Gastroesophageal sphincter (tissue), 3 donors: Measurements from ENCODE around the gene CDKAL1.

Experiments
- CTCF ChIP-seq, 4 experiments: fragments of 200-600 bp in 2 of 4; fragments of 450-650 bp in 2 of 4; sonication (generic) in 1 of 4; IDR thresholded peaks; one replicate each; pipeline ENCODE4 v1.5.1; 2017 to 2019; ENCODE audit warnings: antibody characterized with exemption in 4 of 4, mild to moderate bottlenecking in 2 of 4, moderate library complexity in 2 of 4
- POLR2A ChIP-seq, 2 donors: fragments of 450-650 bp; IDR thresholded peaks; one replicate each; pipeline ENCODE4 v1.6.1; 2017; ENCODE audit warnings: antibody characterized with exemption in 2 of 2, mild to moderate bottlenecking in 2 of 2, moderate library complexity in 1 of 2
- POLR2AphosphoS5 ChIP-seq: sonication (generic); formaldehyde crosslinking; IDR thresholded peaks from one replicate; pipeline ENCODE4 v1.6.1; 2017; ENCODE audit warnings: antibody characterized with exemption

GRCh38 chr6:20800229-20800628 lies 266.0 kb downstream of the CDKAL1 start:
- TF ChIP-seq CTCF (IDR thresholded peaks at IDR 0.05) (no peak), POLR2A (IDR thresholded peaks at IDR 0.05) (no peak), POLR2AphosphoS5 (no peak)
